ENCODE measurements around the gene OPCML.

The OPCML gene

GRCh38 chr11:132907651-132908413, 624.5 kb downstream of the OPCML start:
- Histone ChIP-seq H2AFZ (ENCODE audit: low read depth) (no peak overlapping the region), H3K36me3 (ENCODE audit: insufficient read depth) (no peaks in the 10 kb centered on the region), H3K4me1 (ENCODE audit: low read depth, poor library complexity, severe bottlenecking) (no peaks in the 10 kb centered on the region), H3K27me3 (ENCODE audit: insufficient read depth, low read depth) (no peaks in the 10 kb centered on the region), H3K4me2 (no peak overlapping the region), H3K79me2 (ENCODE audit: insufficient read depth, low read depth) (no peaks in the 10 kb centered on the region), H4K20me1 (ENCODE audit: insufficient read depth) (no peaks in the 10 kb centered on the region), H3K27ac (no peak overlapping the region), H3K9ac (no peak overlapping the region), H3K4me3 (IDR thresholded peaks at IDR 0.05; ENCODE audit: insufficient read depth, low read depth, low read length) (no peak overlapping the region)
- no peak for TF ChIP-seq CTCF (conservative IDR thresholded peaks at IDR 0.05; ENCODE audit: low read depth, low read length)

- H3K4me2 ChIP-seq: no peak overlapping the region
- no peaks in the 10 kb centered on the region for H3K4me1 ChIP-seq (ENCODE audit: low read depth, poor library complexity, severe bottlenecking)
- H3K27me3 ChIP-seq (ENCODE audit: insufficient read depth, low read depth): no peaks in the 10 kb centered on the region
- no peak overlapping the region for H3K4me3 ChIP-seq (IDR thresholded peaks at IDR 0.05; ENCODE audit: insufficient read depth, low read depth, low read length)
- TF ChIP-seq CTCF (conservative IDR thresholded peaks at IDR 0.05; ENCODE audit: low read depth, low read length): no peak
- no peak overlapping the region for H2AFZ ChIP-seq (ENCODE audit: low read depth)
- H3K36me3 ChIP-seq (ENCODE audit: insufficient read depth): no peaks in the 10 kb centered on the region
- no peak overlapping the region for H3K9ac ChIP-seq
- H4K20me1 ChIP-seq (ENCODE audit: insufficient read depth): no peaks in the 10 kb centered on the region
- H3K27ac ChIP-seq: no peak overlapping the region
- H3K79me2 ChIP-seq (ENCODE audit: insufficient read depth, low read depth): no peaks in the 10 kb centered on the region
Measured at GRCh38 chr11:132904607-132905006, 627.7 kb downstream of the OPCML start.

GRCh38 chr11:132904091-132904490, 628.2 kb downstream of the OPCML start:
- H3K4me1 ChIP-seq (ENCODE audit: low read depth, poor library complexity, severe bottlenecking): no peaks in the 10 kb centered on the region
- H3K27ac ChIP-seq: no peak overlapping the region
- no peaks in the 10 kb centered on the region for H3K79me2 ChIP-seq (ENCODE audit: insufficient read depth, low read depth)
- H3K9ac ChIP-seq: no peak overlapping the region
- H2AFZ ChIP-seq (ENCODE audit: low read depth): no peak overlapping the region
- H3K4me2 ChIP-seq: no peak overlapping the region
- no peaks in the 10 kb centered on the region for H4K20me1 ChIP-seq (ENCODE audit: insufficient read depth)
- H3K27me3 ChIP-seq (ENCODE audit: insufficient read depth, low read depth): no peaks in the 10 kb centered on the region
- H3K4me3 ChIP-seq (IDR thresholded peaks at IDR 0.05; ENCODE audit: insufficient read depth, low read depth, low read length): no peak overlapping the region
- H3K36me3 ChIP-seq (ENCODE audit: insufficient read depth): no peaks in the 10 kb centered on the region
- no peak for TF ChIP-seq CTCF (conservative IDR thresholded peaks at IDR 0.05; ENCODE audit: low read depth, low read length)

- Histone ChIP-seq H3K27me3 (ENCODE audit: insufficient read depth, low read depth) (no peaks in the 10 kb centered on the region), H3K27ac (no peak overlapping the region), H4K20me1 (ENCODE audit: insufficient read depth) (no peaks in the 10 kb centered on the region), H3K4me2 (no peak overlapping the region), H3K9ac (no peak overlapping the region), H3K36me3 (ENCODE audit: insufficient read depth) (no peaks in the 10 kb centered on the region), H2AFZ (ENCODE audit: low read depth) (no peak overlapping the region), H3K4me3 (IDR thresholded peaks at IDR 0.05; ENCODE audit: insufficient read depth, low read depth, low read length) (no peak overlapping the region), H3K4me1 (ENCODE audit: low read depth, poor library complexity, severe bottlenecking) (no peaks in the 10 kb centered on the region), H3K79me2 (ENCODE audit: insufficient read depth, low read depth) (no peaks in the 10 kb centered on the region)
- no peak for TF ChIP-seq CTCF (conservative IDR thresholded peaks at IDR 0.05; ENCODE audit: low read depth, low read length)
Measured at GRCh38 chr11:132901638-132902471, 630.4 kb downstream of the OPCML start.

All from KMS-11 (cell line).